Measurements from ENCODE around the gene DMRT2. TPM values are rescaled to one million over a fixed set of nuclear protein-coding genes. Genes with fewer than 3 reads are reported as not detected.

Gene DMRT2
- total RNA-seq, 1 experiment from 2014 or later = not detected

- no CpG with 5 or more reads among the region's 1 CpG for WGBS (ENCODE audit: extremely low coverage, insufficient read length, low lambda C conversion rate)
Measured at GRCh38 chr9:1073497-1073896, 23.3 kb downstream of the DMRT2 start.

More at GRCh38 chr9:1073497-1073896, 23.3 kb downstream of the DMRT2 start:
- Mint-ChIP-seq H3K9me3 (peaks cover 27 to 37% of the 10 kb centered on the region in 2 experiments), H3K27ac (no peak overlapping the region), H3K4me1 (no peaks in the 10 kb centered on the region), H3K36me3 (ENCODE audit: insufficient read depth in 1 of 3, low read depth in 3 of 3) (peaks cover 0 to 10% (median 0%) of the 10 kb centered on the region in 3 experiments; a peak in 4 of 7 replicates), H3K27me3 (ENCODE audit: low read depth) (peaks cover 8% of the 10 kb centered on the region; the same call in 1 of the 2 replicates), H3K4me3 (no peak overlapping the region)
- H3K9ac ChIP-seq (ENCODE audit: extremely low read depth, insufficient read length, low read length) = no peak overlapping the region
- no peak overlapping the region for H2AK5ac ChIP-seq (ENCODE audit: insufficient read length, low read length)
- H3K23me2 ChIP-seq (ENCODE audit: insufficient read length, low read depth, low read length, poor library complexity, severe bottlenecking) = no peaks in the 10 kb centered on the region
- no peak overlapping the region for H3K23ac ChIP-seq (ENCODE audit: insufficient read length, low read depth, low read length)
- H2AFZ ChIP-seq (ENCODE audit: low read length) = no peak overlapping the region
- H3K27me3 ChIP-seq (ENCODE audit: insufficient read depth, low read length) = no peaks in the 10 kb centered on the region
- H3K79me1 ChIP-seq (ENCODE audit: insufficient read depth, low read depth, low read length, poor library complexity, severe bottlenecking) = no peaks in the 10 kb centered on the region
- H4K20me1 ChIP-seq (ENCODE audit: control insufficient read depth, insufficient read depth, insufficient read length) = no peaks in the 10 kb centered on the region
- no peak overlapping the region for H3K27ac ChIP-seq (ENCODE audit: insufficient read length, low read depth, low read length)
- peaks cover 52% of the 10 kb centered on the region for H3K9me3 ChIP-seq (ENCODE audit: control insufficient read depth, low read depth, low read length)
- no peak overlapping the region for H3T11ph ChIP-seq (ENCODE audit: low read length)
- no peak overlapping the region for H2BK5ac ChIP-seq (ENCODE audit: insufficient read length, low read length)
- no peak overlapping the region for H3K56ac ChIP-seq (ENCODE audit: insufficient read length, low read depth, low read length)
- TF ChIP-seq, protein P1, sequence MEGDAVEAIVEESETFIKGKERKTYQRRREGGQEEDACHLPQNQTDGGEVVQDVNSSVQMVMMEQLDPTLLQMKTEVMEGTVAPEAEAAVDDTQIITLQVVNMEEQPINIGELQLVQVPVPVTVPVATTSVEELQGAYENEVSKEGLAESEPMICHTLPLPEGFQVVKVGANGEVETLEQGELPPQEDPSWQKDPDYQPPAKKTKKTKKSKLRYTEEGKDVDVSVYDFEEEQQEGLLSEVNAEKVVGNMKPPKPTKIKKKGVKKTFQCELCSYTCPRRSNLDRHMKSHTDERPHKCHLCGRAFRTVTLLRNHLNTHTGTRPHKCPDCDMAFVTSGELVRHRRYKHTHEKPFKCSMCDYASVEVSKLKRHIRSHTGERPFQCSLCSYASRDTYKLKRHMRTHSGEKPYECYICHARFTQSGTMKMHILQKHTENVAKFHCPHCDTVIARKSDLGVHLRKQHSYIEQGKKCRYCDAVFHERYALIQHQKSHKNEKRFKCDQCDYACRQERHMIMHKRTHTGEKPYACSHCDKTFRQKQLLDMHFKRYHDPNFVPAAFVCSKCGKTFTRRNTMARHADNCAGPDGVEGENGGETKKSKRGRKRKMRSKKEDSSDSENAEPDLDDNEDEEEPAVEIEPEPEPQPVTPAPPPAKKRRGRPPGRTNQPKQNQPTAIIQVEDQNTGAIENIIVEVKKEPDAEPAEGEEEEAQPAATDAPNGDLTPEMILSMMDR (conservative IDR thresholded peaks at IDR 0.05) = no peak
- H3K14ac ChIP-seq (ENCODE audit: insufficient read depth, low read length) = no peak overlapping the region
- no peak overlapping the region for H2BK15ac ChIP-seq (ENCODE audit: low read depth, low read length)
- H3K4ac ChIP-seq (ENCODE audit: low read depth, low read length) = no peak overlapping the region
- no peak overlapping the region for H2BK12ac ChIP-seq (ENCODE audit: insufficient read length, low read depth, low read length)
- H4K91ac ChIP-seq (ENCODE audit: insufficient read length, low read depth, low read length) = no peak overlapping the region
- H4K5ac ChIP-seq (ENCODE audit: insufficient read length, low read depth, low read length) = no peak overlapping the region
- H2BK120ac ChIP-seq (ENCODE audit: low read depth, low read length, poor library complexity, severe bottlenecking) = no peak overlapping the region
- H4K8ac ChIP-seq (replicated peaks; ENCODE audit: insufficient read length, low read depth, low read length) = no peak overlapping the region
- H3K4me1 ChIP-seq (ENCODE audit: insufficient read depth, low read length) = no peaks in the 10 kb centered on the region
- DNase-seq = no peak
- H3K4me2 ChIP-seq (ENCODE audit: insufficient read depth, insufficient read length, low read length) = no peak overlapping the region
- H2BK20ac ChIP-seq (ENCODE audit: low read depth, low read length, poor library complexity, severe bottlenecking) = no peak overlapping the region
- no peaks in the 10 kb centered on the region for H3K79me2 ChIP-seq (ENCODE audit: insufficient read depth, low read length)
- H3K18ac ChIP-seq (ENCODE audit: insufficient read length, low read depth, low read length) = no peak overlapping the region
